Neural crest cell (in vitro differentiated cells): ENCODE measurements around the gene SLC2A3. TPM values are rescaled to one million over a fixed set of nuclear protein-coding genes. Genes with fewer than 3 reads are reported as not detected.
"Not testable (repeated sequence)": the region's sequence is repeated elsewhere in the genome, so short reads cannot be mapped to it uniquely, and the experiment has no call there.

Experiments
- DNase-seq: peaks from one replicate; pipeline ENCODE4 v3.0.0; 2021; ENCODE audit warnings: low read depth, mixed read lengths, low spot score
- H3K27ac Mint-ChIP-seq: one replicate; pipeline ENCODE4 v1.8.0; 2021; ENCODE audit warnings: mild to moderate bottlenecking, mixed read lengths; ENCODE audit not compliant: unreplicated experiment
- H3K27me3 Mint-ChIP-seq: 2 replicates; pipeline ENCODE4 v1.8.0; 2021; ENCODE audit warnings: low read depth, mild to moderate bottlenecking, mixed read lengths
- H3K36me3 Mint-ChIP-seq: 2 replicates; pipeline ENCODE4 v1.8.0; 2021; ENCODE audit warnings: low read depth, mild to moderate bottlenecking, mixed read lengths
- H3K4me1 Mint-ChIP-seq: 2 replicates; pipeline ENCODE4 v1.8.0; 2021; ENCODE audit warnings: mixed read lengths
- H3K4me3 Mint-ChIP-seq: one replicate; pipeline ENCODE4 v1.8.0; 2021; ENCODE audit warnings: mild to moderate bottlenecking, mixed read lengths
- H3K9me3 Mint-ChIP-seq: 2 replicates; pipeline ENCODE4 v1.8.0; 2021; ENCODE audit warnings: mixed read lengths
- total RNA-seq: library from RNA; stranded (reverse); gene quantifications from 2 replicates; pipeline ENCODE4 v1.2.1, GENCODE V29; 2021
- TF ChIP-seq, protein P1 (sequence below): fragments of 200-600 bp; sonication (generic); conservative IDR thresholded peaks from 2 replicates; pipeline ENCODE4 v1.5.0; 2021; ENCODE audit warnings: antibody characterized with exemption, mild to moderate bottlenecking

The SLC2A3 gene
- total RNA-seq, 1 donor from 2014 or later: 50.6 TPM

GRCh38 chr12:7973457-7973825 lies 37.5 kb upstream of the SLC2A3 start:
- Mint-ChIP-seq H3K4me1 (peaks cover 47% of the 10 kb centered on the region), H3K27ac (no peak overlapping the region), H3K36me3 (no peaks in the 10 kb centered on the region), H3K9me3 (no peaks in the 10 kb centered on the region), H3K4me3 (peak overlapping the region; percentile 75), H3K27me3 (no peaks in the 10 kb centered on the region)
- no peak for DNase-seq
- TF ChIP-seq, protein P1, sequence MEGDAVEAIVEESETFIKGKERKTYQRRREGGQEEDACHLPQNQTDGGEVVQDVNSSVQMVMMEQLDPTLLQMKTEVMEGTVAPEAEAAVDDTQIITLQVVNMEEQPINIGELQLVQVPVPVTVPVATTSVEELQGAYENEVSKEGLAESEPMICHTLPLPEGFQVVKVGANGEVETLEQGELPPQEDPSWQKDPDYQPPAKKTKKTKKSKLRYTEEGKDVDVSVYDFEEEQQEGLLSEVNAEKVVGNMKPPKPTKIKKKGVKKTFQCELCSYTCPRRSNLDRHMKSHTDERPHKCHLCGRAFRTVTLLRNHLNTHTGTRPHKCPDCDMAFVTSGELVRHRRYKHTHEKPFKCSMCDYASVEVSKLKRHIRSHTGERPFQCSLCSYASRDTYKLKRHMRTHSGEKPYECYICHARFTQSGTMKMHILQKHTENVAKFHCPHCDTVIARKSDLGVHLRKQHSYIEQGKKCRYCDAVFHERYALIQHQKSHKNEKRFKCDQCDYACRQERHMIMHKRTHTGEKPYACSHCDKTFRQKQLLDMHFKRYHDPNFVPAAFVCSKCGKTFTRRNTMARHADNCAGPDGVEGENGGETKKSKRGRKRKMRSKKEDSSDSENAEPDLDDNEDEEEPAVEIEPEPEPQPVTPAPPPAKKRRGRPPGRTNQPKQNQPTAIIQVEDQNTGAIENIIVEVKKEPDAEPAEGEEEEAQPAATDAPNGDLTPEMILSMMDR: no peak

DNA sequence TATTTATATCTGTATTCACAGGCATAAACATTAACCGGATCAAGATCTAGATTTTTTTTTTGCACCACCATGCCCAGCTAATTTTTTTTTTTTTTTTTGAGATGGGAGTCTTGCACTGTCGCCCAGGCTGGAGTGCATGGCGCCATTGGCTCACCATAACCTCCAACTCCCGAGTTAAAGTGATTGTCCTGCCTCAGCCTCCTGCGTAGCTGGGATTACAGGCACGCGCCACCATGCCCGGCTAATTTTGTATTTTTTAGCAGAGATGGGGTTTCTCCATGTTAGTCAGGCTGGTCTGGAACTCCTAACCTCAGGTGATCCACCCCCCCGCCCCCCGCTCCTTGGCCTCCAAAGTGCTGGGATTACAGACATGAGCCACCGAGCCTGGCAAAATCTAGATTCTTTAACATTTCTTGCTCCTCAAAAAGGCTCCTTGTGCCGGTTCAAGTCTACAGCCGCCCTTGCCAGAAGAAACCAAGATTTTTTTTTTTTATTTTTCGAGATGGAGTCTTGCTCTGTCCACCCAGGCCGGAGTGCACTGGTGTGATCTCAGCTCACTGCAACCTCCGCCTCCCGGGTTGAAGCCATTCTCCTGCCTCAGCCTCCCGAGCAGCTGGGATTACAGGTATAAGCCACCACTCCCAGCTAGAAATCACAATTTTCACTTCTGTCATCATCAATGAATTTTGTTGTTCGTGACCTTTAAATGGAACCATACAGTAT lies 36.9 kb upstream of the SLC2A3 start:
- H3K4me1 Mint-ChIP-seq: peaks cover 42% of the 10 kb centered on the region
- no peaks in the 10 kb centered on the region for H3K27me3 Mint-ChIP-seq
- no peak overlapping the region for H3K27ac Mint-ChIP-seq
- no peaks in the 10 kb centered on the region for H3K9me3 Mint-ChIP-seq
- H3K4me3 Mint-ChIP-seq: peak overlapping the region; percentile 75
- no peaks in the 10 kb centered on the region for H3K36me3 Mint-ChIP-seq
- TF ChIP-seq, protein P1: no peak
- no peak for DNase-seq

GRCh38 chr12:7972269-7972668 lies 36.3 kb upstream of the SLC2A3 start:
- H3K27ac Mint-ChIP-seq, DNase-seq, H3K36me3 Mint-ChIP-seq, H3K27me3 Mint-ChIP-seq, H3K9me3 Mint-ChIP-seq: not testable (repeated sequence)
- Mint-ChIP-seq H3K4me1 (peaks cover 41% of the 10 kb centered on the region), H3K4me3 (peak overlapping the region; percentile 38)

DNA sequence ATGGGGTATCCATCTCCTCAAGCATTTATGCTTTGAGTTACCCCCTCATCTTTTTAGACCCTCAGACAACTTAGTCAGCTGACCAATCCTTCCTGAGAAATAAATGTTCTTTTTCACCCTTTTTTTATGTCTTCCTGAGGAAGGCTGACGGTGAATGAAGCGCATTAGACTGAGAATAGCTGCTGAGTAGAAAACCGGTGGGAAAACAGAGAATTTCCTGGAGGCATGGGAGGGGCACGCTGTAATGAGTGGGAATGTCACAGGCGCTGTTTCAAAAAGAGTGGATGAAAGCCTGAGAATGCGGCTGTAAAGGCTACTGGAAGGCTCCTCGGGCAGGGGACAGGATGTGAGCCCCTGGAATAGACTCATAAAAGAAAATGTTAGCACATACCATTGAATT lies 35.8 kb upstream of the SLC2A3 start:
- H3K4me3 Mint-ChIP-seq: peak overlapping the region; percentile 84
- not testable (repeated sequence) for H3K27ac Mint-ChIP-seq, H3K9me3 Mint-ChIP-seq, H3K36me3 Mint-ChIP-seq, DNase-seq, H3K27me3 Mint-ChIP-seq
- peaks cover 36% of the 10 kb centered on the region for H3K4me1 Mint-ChIP-seq

- DNase-seq: peak; percentile 71
- TF ChIP-seq, protein P1: peak; percentile 50
- Mint-ChIP-seq H3K27me3 (no peaks in the 10 kb centered on the region), H3K9me3 (no peaks in the 10 kb centered on the region), H3K4me3 (peak overlapping the region; percentile 84), H3K27ac (peak overlapping the region; percentile 91), H3K4me1 (peaks cover 34% of the 10 kb centered on the region), H3K36me3 (no peaks in the 10 kb centered on the region)
Measured at GRCh38 chr12:7970475-7971252, 34.7 kb upstream of the SLC2A3 start.

GRCh38 chr12:7966563-7966962 lies 30.6 kb upstream of the SLC2A3 start:
- H3K4me1 Mint-ChIP-seq: peaks cover 17% of the 10 kb centered on the region
- H3K27ac Mint-ChIP-seq: no peak overlapping the region
- no peak overlapping the region for H3K4me3 Mint-ChIP-seq
- TF ChIP-seq, protein P1: no peak
- H3K27me3 Mint-ChIP-seq: no peaks in the 10 kb centered on the region
- H3K9me3 Mint-ChIP-seq: no peaks in the 10 kb centered on the region
- no peak for DNase-seq
- no peaks in the 10 kb centered on the region for H3K36me3 Mint-ChIP-seq

DNA sequence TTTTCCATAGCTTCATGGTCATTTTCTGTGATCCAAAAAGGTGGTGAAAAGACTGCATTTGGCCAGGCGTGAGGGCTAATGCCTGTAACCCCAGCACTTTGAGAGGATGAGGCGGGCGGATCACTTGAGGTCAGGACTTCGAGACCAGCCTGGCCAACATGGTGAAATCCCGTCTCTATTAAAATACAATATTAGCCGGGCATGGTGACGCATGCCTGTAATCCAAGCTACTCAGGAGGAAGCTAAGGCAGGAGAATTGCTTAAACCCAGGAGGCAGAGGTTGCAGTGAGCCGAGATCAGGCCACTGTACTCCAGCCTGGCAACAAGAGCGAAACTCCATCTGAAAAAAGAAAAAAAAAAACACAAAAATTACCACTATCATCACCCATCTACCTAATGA lies 28.7 kb upstream of the SLC2A3 start:
- Mint-ChIP-seq H3K4me3 (peak overlapping the region; percentile 34), H3K4me1 (peaks cover 13% of the 10 kb centered on the region)
- H3K27ac Mint-ChIP-seq, H3K36me3 Mint-ChIP-seq, DNase-seq, H3K27me3 Mint-ChIP-seq, H3K9me3 Mint-ChIP-seq: not testable (repeated sequence)
